NB4 (cell line): ENCODE results near the gene KCNQ5.
A peak's percentile ranks its signal among the peaks of the same experiment; 100 is the strongest.

Source experiments
- DNase-seq: peaks from one replicate; pipeline ENCODE4 v3.0.0; 2010; ENCODE audit warnings: low read depth
- H3K4me3 ChIP-seq: one replicate; pipeline ENCODE4 v1.5.1; 2011; ENCODE audit warnings: mild to moderate bottlenecking, low read depth, low read length, moderate library complexity
- CTCF ChIP-seq: IDR thresholded peaks from one replicate; pipeline ENCODE4 v1.5.1; 2012; ENCODE audit warnings: low read depth, low read length
- MAX ChIP-seq: IDR thresholded peaks from 2 replicates; pipeline ENCODE4 v1.6.1; 2011; ENCODE audit warnings: low read depth, low read length
- MYC ChIP-seq: IDR thresholded peaks from 2 replicates; pipeline ENCODE4 v1.6.1; 2011; ENCODE audit warnings: low read depth, low read length
- POLR2A ChIP-seq: IDR thresholded peaks from 2 replicates; pipeline ENCODE4 v1.6.1; 2011; ENCODE audit warnings: mild to moderate bottlenecking; ENCODE audit not compliant: insufficient read length; ENCODE audit errors: extremely low read depth

The KCNQ5 gene

GRCh38 chr6:72728706-72729343 is 107.0 kb downstream of the KCNQ5 start:
- no peak overlapping the region for H3K4me3 ChIP-seq
- TF ChIP-seq POLR2A: no peak
- no peak for TF ChIP-seq MYC
- no peak for TF ChIP-seq CTCF
- no peak for TF ChIP-seq MAX
- no peak for DNase-seq

- DNase-seq: peak; percentile 36
- TF ChIP-seq MYC (no peak), CTCF (no peak), MAX (no peak), POLR2A (no peak)
- no peak overlapping the region for H3K4me3 ChIP-seq
Observed at GRCh38 chr6:72733045-72733444, 111.2 kb downstream of the KCNQ5 start.

GRCh38 chr6:72738091-72738490 is 116.2 kb downstream of the KCNQ5 start:
- DNase-seq: no peak
- no peak overlapping the region for H3K4me3 ChIP-seq
- TF ChIP-seq MYC (no peak), MAX (no peak), POLR2A (no peak), CTCF (no peak)

GRCh38 chr6:72739368-72739779 is 117.5 kb downstream of the KCNQ5 start:
- H3K4me3 ChIP-seq: no peak overlapping the region
- no peak for TF ChIP-seq CTCF
- TF ChIP-seq MAX: no peak
- no peak for TF ChIP-seq POLR2A
- TF ChIP-seq MYC: no peak
- DNase-seq: peak; percentile 49

GRCh38 chr6:72740135-72740534 is 118.3 kb downstream of the KCNQ5 start:
- no peak for DNase-seq
- no peak overlapping the region for H3K4me3 ChIP-seq
- no peak for TF ChIP-seq POLR2A
- TF ChIP-seq MYC: no peak
- no peak for TF ChIP-seq MAX
- TF ChIP-seq CTCF: no peak

GRCh38 chr6:72741083-72741482 is 119.2 kb downstream of the KCNQ5 start:
- DNase-seq: no peak
- TF ChIP-seq MAX (no peak), POLR2A (no peak), MYC (no peak)
- H3K4me3 ChIP-seq: no peak overlapping the region
